GM12878 (cell line): ENCODE results near the gene SLC35E1. TPM values are rescaled to one million over a fixed set of nuclear protein-coding genes. Genes with fewer than 3 reads are reported as not detected.

Source experiments
- IRF4 ChIP-seq: IDR thresholded peaks from 2 replicates; pipeline ENCODE4 v1.6.1; 2011; ENCODE audit warnings: low read depth, low read length
- ZNF24 ChIP-seq: fragments of 450-650 bp; IDR thresholded peaks from 2 replicates; pipeline ENCODE4 v1.6.1; 2017; ENCODE audit warnings: antibody characterized with exemption, mild to moderate bottlenecking
- ZNF274 ChIP-seq: IDR thresholded peaks from one replicate; pipeline ENCODE4 v1.8.0; 2011; ENCODE audit not compliant: insufficient read length, insufficient read depth
- polyA plus RNA-seq, 11 experiments: library from polyadenylated mRNA; depleted of rRNA in 4 of 11; unstranded in 6 of 11; stranded (reverse) in 5 of 11; fragments of >200 nt; fragmentation: Nextera tagmentation in 4 of 11; fragmentation: Illumina TruSeq in 1 of 11; extraction: Ambion mirVana in 4 of 11; extraction: Trizol in 1 of 11; gene quantifications; 1 replicate in 1 of 11; 2 replicates in 10 of 11; pipeline versions ENCODE4 v1.2.1 to v1.2.3, GENCODE V29; 2011 to 2016; ENCODE audit warnings: inconsistent platforms in 2 of 11, missing spikeins in 2 of 11, low read depth in 1 of 11
- total RNA-seq, 4 experiments: library from RNA; depleted of rRNA in 3 of 4; stranded (reverse); fragments of >200 nt in 3 of 4; fragmentation: Illumina TruSeq in 1 of 4; extraction: Trizol in 1 of 4; gene quantifications; 2 replicates each; pipeline versions ENCODE4 v1.2.1 to v1.2.3, GENCODE V29; 2013 to 2021
- TF ChIP-seq, protein P1 (sequence below): fragments of 450-650 bp; IDR thresholded peaks from 2 replicates; pipeline ENCODE4 v1.6.1; 2018; ENCODE audit warnings: borderline replicate concordance, mild to moderate bottlenecking; ENCODE audit not compliant: partially characterized antibody
- TF ChIP-seq, protein P2 (sequence below): fragments of 450-650 bp; formaldehyde crosslinking; IDR thresholded peaks from 2 replicates; pipeline ENCODE4 v1.4.0; 2022; ENCODE audit warnings: mild to moderate bottlenecking, moderate library complexity
- TF ChIP-seq, protein P3 (sequence below): IDR thresholded peaks from 2 replicates; pipeline ENCODE4 v1.6.1; 2011; ENCODE audit warnings: borderline replicate concordance, low read depth, mild to moderate bottlenecking, moderate library complexity, low read length; ENCODE audit not compliant: insufficient read depth, poor library complexity, severe bottlenecking
- TF ChIP-seq, protein P4 (sequence below): fragments of 450-650 bp; IDR thresholded peaks from 2 replicates; pipeline ENCODE4 v1.6.1; 2018; ENCODE audit warnings: mild to moderate bottlenecking, low read depth, moderate library complexity; ENCODE audit not compliant: partially characterized antibody
- TF ChIP-seq, protein P5 (sequence below): fragments of 450-650 bp; formaldehyde crosslinking; IDR thresholded peaks from 2 replicates; pipeline ENCODE4 v1.4.0; 2020; ENCODE audit warnings: mild to moderate bottlenecking, moderate library complexity
- TF ChIP-seq, protein P6 (sequence below): fragments of 450-650 bp; IDR thresholded peaks from 2 replicates; pipeline ENCODE4 v1.6.1; 2016; ENCODE audit warnings: mild to moderate bottlenecking, moderate library complexity, borderline replicate concordance

SLC35E1 gene
- total and polyA plus RNA-seq, 10 of the 15 experiments (the other 5 are each of a cell fraction or from before 2014, with no cell fraction given) = 11.3 to 37.7 (median 22.1) TPM

DNA sequence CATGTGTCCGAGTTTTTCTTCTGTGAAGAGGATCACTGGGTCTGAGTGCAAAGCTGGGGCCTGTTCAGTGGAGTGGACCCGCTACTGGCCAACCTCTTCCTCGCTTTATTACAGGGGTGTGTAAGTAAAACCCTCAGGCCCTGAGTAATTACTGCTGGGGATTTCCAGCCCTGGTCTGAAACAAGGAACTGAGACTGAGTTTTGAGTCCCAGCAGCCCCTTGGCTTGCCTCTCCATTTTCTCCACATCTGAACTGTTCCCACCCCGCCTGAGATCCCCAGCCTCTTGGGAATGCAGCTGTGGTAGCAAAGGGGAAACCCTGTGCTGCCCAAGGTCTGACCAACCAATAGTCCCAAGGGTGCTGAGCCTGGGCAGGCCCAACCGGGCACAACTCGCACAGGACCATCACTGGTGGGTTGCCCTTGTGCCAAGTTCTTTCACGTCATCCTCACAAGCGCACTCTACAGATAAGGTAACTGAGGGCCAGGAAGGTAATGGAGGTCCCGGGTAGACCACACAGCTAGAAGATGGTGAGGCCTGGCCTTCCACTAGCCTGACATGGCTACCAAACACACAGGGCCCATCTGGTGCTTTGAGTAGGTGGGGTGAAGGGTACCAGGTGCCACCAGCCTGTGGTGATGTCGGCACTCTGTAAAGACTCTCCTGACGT, 13.7 kb upstream of the SLC35E1 start (continued):
- TF ChIP-seq, protein P1, sequence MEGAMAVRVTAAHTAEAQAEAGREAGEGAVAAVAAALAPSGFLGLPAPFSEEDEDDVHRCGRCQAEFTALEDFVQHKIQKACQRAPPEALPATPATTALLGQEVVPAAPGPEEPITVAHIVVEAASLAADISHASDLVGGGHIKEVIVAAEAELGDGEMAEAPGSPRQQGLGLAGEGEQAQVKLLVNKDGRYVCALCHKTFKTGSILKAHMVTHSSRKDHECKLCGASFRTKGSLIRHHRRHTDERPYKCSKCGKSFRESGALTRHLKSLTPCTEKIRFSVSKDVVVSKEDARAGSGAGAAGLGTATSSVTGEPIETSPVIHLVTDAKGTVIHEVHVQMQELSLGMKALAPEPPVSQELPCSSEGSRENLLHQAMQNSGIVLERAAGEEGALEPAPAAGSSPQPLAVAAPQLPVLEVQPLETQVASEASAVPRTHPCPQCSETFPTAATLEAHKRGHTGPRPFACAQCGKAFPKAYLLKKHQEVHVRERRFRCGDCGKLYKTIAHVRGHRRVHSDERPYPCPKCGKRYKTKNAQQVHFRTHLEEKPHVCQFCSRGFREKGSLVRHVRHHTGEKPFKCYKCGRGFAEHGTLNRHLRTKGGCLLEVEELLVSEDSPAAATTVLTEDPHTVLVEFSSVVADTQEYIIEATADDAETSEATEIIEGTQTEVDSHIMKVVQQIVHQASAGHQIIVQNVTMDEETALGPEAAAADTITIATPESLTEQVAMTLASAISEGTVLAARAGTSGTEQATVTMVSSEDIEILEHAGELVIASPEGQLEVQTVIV = no peak
- TF ChIP-seq, protein P2, sequence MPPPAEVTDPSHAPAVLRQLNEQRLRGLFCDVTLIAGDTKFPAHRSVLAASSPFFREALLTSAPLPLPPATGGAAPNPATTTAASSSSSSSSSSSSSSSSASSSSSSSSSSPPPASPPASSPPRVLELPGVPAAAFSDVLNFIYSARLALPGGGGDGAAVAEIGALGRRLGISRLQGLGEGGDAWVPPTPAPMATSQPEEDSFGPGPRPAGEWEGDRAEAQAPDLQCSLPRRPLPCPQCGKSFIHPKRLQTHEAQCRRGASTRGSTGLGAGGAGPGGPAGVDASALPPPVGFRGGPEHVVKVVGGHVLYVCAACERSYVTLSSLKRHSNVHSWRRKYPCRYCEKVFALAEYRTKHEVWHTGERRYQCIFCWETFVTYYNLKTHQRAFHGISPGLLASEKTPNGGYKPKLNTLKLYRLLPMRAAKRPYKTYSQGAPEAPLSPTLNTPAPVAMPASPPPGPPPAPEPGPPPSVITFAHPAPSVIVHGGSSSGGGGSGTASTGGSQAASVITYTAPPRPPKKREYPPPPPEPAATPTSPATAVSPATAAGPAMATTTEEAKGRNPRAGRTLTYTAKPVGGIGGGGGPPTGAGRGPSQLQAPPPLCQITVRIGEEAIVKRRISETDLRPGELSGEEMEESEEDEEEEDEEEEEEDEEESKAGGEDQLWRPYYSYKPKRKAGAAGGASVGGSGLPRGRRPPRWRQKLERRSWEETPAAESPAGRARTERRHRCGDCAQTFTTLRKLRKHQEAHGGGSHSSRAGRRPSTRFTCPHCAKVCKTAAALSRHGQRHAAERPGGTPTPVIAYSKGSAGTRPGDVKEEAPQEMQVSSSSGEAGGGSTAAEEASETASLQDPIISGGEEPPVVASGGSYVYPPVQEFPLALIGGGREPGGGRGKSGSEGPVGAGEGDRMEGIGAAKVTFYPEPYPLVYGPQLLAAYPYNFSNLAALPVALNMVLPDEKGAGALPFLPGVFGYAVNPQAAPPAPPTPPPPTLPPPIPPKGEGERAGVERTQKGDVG (CRISPR knock-in tag) = peak; percentile 45; the same call in 1 of the 2 replicates
- no peak for TF ChIP-seq ZNF24
- TF ChIP-seq, protein P3, sequence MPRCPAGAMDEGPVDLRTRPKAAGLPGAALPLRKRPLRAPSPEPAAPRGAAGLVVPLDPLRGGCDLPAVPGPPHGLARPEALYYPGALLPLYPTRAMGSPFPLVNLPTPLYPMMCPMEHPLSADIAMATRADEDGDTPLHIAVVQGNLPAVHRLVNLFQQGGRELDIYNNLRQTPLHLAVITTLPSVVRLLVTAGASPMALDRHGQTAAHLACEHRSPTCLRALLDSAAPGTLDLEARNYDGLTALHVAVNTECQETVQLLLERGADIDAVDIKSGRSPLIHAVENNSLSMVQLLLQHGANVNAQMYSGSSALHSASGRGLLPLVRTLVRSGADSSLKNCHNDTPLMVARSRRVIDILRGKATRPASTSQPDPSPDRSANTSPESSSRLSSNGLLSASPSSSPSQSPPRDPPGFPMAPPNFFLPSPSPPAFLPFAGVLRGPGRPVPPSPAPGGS = peak; percentile 99
- TF ChIP-seq ZNF274 = no peak
- TF ChIP-seq, protein P4, sequence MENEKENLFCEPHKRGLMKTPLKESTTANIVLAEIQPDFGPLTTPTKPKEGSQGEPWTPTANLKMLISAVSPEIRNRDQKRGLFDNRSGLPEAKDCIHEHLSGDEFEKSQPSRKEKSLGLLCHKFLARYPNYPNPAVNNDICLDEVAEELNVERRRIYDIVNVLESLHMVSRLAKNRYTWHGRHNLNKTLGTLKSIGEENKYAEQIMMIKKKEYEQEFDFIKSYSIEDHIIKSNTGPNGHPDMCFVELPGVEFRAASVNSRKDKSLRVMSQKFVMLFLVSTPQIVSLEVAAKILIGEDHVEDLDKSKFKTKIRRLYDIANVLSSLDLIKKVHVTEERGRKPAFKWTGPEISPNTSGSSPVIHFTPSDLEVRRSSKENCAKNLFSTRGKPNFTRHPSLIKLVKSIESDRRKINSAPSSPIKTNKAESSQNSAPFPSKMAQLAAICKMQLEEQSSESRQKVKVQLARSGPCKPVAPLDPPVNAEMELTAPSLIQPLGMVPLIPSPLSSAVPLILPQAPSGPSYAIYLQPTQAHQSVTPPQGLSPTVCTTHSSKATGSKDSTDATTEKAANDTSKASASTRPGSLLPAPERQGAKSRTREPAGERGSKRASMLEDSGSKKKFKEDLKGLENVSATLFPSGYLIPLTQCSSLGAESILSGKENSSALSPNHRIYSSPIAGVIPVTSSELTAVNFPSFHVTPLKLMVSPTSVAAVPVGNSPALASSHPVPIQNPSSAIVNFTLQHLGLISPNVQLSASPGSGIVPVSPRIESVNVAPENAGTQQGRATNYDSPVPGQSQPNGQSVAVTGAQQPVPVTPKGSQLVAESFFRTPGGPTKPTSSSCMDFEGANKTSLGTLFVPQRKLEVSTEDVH = no peak
- TF ChIP-seq, protein P5, sequence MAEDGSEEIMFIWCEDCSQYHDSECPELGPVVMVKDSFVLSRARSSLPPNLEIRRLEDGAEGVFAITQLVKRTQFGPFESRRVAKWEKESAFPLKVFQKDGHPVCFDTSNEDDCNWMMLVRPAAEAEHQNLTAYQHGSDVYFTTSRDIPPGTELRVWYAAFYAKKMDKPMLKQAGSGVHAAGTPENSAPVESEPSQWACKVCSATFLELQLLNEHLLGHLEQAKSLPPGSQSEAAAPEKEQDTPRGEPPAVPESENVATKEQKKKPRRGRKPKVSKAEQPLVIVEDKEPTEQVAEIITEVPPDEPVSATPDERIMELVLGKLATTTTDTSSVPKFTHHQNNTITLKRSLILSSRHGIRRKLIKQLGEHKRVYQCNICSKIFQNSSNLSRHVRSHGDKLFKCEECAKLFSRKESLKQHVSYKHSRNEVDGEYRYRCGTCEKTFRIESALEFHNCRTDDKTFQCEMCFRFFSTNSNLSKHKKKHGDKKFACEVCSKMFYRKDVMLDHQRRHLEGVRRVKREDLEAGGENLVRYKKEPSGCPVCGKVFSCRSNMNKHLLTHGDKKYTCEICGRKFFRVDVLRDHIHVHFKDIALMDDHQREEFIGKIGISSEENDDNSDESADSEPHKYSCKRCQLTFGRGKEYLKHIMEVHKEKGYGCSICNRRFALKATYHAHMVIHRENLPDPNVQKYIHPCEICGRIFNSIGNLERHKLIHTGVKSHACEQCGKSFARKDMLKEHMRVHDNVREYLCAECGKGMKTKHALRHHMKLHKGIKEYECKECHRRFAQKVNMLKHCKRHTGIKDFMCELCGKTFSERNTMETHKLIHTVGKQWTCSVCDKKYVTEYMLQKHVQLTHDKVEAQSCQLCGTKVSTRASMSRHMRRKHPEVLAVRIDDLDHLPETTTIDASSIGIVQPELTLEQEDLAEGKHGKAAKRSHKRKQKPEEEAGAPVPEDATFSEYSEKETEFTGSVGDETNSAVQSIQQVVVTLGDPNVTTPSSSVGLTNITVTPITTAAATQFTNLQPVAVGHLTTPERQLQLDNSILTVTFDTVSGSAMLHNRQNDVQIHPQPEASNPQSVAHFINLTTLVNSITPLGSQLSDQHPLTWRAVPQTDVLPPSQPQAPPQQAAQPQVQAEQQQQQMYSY (CRISPR knock-in tag) = no peak
- TF ChIP-seq, protein P6, sequence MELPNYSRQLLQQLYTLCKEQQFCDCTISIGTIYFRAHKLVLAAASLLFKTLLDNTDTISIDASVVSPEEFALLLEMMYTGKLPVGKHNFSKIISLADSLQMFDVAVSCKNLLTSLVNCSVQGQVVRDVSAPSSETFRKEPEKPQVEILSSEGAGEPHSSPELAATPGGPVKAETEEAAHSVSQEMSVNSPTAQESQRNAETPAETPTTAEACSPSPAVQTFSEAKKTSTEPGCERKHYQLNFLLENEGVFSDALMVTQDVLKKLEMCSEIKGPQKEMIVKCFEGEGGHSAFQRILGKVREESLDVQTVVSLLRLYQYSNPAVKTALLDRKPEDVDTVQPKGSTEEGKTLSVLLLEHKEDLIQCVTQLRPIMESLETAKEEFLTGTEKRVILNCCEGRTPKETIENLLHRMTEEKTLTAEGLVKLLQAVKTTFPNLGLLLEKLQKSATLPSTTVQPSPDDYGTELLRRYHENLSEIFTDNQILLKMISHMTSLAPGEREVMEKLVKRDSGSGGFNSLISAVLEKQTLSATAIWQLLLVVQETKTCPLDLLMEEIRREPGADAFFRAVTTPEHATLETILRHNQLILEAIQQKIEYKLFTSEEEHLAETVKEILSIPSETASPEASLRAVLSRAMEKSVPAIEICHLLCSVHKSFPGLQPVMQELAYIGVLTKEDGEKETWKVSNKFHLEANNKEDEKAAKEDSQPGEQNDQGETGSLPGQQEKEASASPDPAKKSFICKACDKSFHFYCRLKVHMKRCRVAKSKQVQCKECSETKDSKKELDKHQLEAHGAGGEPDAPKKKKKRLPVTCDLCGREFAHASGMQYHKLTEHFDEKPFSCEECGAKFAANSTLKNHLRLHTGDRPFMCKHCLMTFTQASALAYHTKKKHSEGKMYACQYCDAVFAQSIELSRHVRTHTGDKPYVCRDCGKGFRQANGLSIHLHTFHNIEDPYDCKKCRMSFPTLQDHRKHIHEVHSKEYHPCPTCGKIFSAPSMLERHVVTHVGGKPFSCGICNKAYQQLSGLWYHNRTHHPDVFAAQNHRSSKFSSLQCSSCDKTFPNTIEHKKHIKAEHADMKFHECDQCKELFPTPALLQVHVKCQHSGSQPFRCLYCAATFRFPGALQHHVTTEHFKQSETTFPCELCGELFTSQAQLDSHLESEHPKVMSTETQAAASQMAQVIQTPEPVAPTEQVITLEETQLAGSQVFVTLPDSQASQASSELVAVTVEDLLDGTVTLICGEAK = no peak
- TF ChIP-seq IRF4 = peak; percentile 96
